Astrocyte of the cerebellum (primary cell): ENCODE measurements around the gene MSS51.

Experiments
- DNase-seq: peaks from one replicate; pipeline ENCODE4 v3.0.0-alpha.2; 2011; ENCODE audit warnings: low read depth
- H3K4me3 ChIP-seq: 2 replicates; pipeline ENCODE4 v1.5.1; 2011; ENCODE audit warnings: mild to moderate bottlenecking, low read depth, low read length, moderate library complexity
- in situ Hi-C: cut with HindIII; loops from 2 replicates; pipeline ENCODE4 v1.10.0; 2017; ENCODE audit warnings: low sequenced_read_pairs
- TF ChIP-seq, protein P1 (sequence below): IDR thresholded peaks from 2 replicates; pipeline ENCODE4 v1.5.1; 2012; ENCODE audit warnings: low read length, low read depth, moderate library complexity, mild to moderate bottlenecking; ENCODE audit errors: missing control alignments

MSS51 gene

GRCh38 chr10:73446926-73447325 lies 13.6 kb upstream of the MSS51 start:
- no peak for DNase-seq

GRCh38 chr10:73444457-73444856 lies 11.1 kb upstream of the MSS51 start:
- TF ChIP-seq, protein P1, sequence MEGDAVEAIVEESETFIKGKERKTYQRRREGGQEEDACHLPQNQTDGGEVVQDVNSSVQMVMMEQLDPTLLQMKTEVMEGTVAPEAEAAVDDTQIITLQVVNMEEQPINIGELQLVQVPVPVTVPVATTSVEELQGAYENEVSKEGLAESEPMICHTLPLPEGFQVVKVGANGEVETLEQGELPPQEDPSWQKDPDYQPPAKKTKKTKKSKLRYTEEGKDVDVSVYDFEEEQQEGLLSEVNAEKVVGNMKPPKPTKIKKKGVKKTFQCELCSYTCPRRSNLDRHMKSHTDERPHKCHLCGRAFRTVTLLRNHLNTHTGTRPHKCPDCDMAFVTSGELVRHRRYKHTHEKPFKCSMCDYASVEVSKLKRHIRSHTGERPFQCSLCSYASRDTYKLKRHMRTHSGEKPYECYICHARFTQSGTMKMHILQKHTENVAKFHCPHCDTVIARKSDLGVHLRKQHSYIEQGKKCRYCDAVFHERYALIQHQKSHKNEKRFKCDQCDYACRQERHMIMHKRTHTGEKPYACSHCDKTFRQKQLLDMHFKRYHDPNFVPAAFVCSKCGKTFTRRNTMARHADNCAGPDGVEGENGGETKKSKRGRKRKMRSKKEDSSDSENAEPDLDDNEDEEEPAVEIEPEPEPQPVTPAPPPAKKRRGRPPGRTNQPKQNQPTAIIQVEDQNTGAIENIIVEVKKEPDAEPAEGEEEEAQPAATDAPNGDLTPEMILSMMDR: no peak
- H3K4me3 ChIP-seq: no peak overlapping the region
- DNase-seq: no peak
- in situ Hi-C loops: no loop called here

More at GRCh38 chr10:73446926-73447325, 13.6 kb upstream of the MSS51 start:
- TF ChIP-seq, protein P1: no peak
- H3K4me3 ChIP-seq: no peak overlapping the region
- in situ Hi-C loops: no loop called here

- DNase-seq: no peak
- in situ Hi-C loops: no loop called here
- TF ChIP-seq, protein P1: no peak
- H3K4me3 ChIP-seq: no peak overlapping the region
Observed at GRCh38 chr10:73439605-73440312, 6.4 kb upstream of the MSS51 start.

- no peak for DNase-seq
- in situ Hi-C loops: no loop called here
- TF ChIP-seq, protein P1: no peak
- H3K4me3 ChIP-seq: no peak overlapping the region
Observed at GRCh38 chr10:73439055-73439454, 5.7 kb upstream of the MSS51 start.

GRCh38 chr10:73432646-73433537 lies 469 bp downstream of the MSS51 start:
- in situ Hi-C loops: no loop called here
- TF ChIP-seq, protein P1: no peak
- DNase-seq: no peak
- H3K4me3 ChIP-seq: no peak overlapping the region

DNA sequence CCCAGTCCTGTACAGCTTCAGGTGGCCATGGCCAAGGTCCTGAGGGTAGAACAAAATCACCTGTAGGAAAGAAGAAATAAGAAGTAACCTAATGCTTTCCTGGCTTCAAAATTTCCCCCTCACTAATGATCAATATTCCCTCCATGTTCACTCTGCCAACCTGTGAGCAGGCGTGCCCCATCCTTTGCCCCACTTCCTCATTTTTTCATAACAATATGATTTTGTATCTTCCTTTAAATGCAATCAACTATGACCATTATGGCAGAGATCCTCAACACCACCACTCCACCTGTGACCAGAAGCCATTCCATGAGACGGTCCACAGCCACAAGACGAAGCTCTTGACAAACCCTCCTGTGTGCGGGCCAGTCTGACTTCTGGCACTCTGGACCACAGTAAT lies 7.0 kb downstream of the MSS51 start:
- TF ChIP-seq, protein P1: no peak
- no peak for DNase-seq
- in situ Hi-C loops: no loop called here
- no peak overlapping the region for H3K4me3 ChIP-seq
